ENCODE results near the gene FRYL.

DNA sequence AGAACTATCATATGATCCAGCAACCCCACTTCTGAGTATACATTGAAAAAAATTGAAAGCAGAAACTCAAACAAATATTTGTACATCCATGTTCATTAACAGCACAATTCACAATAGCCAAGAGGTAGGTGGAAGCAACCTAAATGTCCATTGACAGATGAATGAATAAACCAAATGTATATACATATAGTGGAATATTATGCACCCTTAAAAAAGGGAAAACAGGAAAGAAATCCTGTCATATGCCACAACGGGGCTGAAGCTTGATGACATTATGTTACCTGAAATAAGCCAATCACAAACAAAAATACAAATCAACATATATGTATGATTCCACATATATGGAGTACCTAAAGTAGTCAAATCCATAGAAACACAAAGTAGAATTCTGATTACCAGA, 222.1 kb downstream of the FRYL start:
- TF ChIP-seq CTCF (IDR thresholded peaks at IDR 0.05), result no peak
- TF ChIP-seq ZFX (IDR thresholded peaks at IDR 0.05; ENCODE audit: borderline replicate concordance), result no peak

All from 22Rv1 (cell line).